GM12878 (cell line): ENCODE data around the gene ASCC1. TPM values are rescaled to one million over a fixed set of nuclear protein-coding genes. Genes with fewer than 3 reads are reported as not detected.

Experiments used
- ATAC-seq: fragments of 200-7000 bp; cut with Tn5 transposase; 3 replicates; pipeline ENCODE4 v1.9.1; 2020; ENCODE audit warnings: mild to moderate bottlenecking, moderate library complexity
- BruUV-seq: library from RNA; stranded (reverse); fragments of 400-500 nt; replicated peaks from 2 replicates; lab custom pipeline; 2021; lab: Mats Ljungman, UMichigan
- CTCF ChIA-PET: fragments of 300-600 bp; sonication (Branson Sonifier 250); formaldehyde crosslinking; extraction: SDS; loops from one replicate; lab custom pipeline; 2021; ENCODE audit warnings: inconsistent platforms; lab: Yijun Ruan, JAX
- POLR2A ChIA-PET: fragments of 350-600 bp; formaldehyde crosslinking; extraction: SDS; loops from one replicate; lab custom pipeline; 2021; ENCODE audit warnings: inconsistent platforms; lab: Charles Lee
- RAD21 ChIA-PET: fragments of 300-600 bp; sonication (Branson Sonifier 250); formaldehyde crosslinking; loops from one replicate; lab custom pipeline; 2023; ENCODE audit warnings: antibody characterized with exemption; ENCODE audit not compliant: unreplicated experiment; lab: Charles Lee
- SMC1A ChIA-PET: fragments of 300-600 bp; sonication (Branson Sonifier 250); formaldehyde crosslinking; loops from one replicate; lab custom pipeline; 2023; ENCODE audit not compliant: unreplicated experiment, uncharacterized antibody; lab: Charles Lee
- DNase-seq: peaks from one replicate; pipeline ENCODE4 v3.0.0-alpha.2; 2011; ENCODE audit warnings: low read depth, low spot score
- FAIRE-seq: peaks from 3 replicates; lab custom pipeline; 2011; peaks lifted over from hg19 to GRCh38; lab: Jason Lieb, UNC
- H2AFZ ChIP-seq: 2 replicates; pipeline ENCODE4 v1.6.0; 2011; ENCODE audit warnings: low read depth, low read length, control low read depth; ENCODE audit not compliant: control insufficient read depth
- H3K27ac ChIP-seq: 2 replicates; pipeline ENCODE4 v1.5.1; 2011; ENCODE audit warnings: control low read depth; ENCODE audit not compliant: control insufficient read depth, insufficient read depth
- H3K27me3 ChIP-seq, 2 experiments: replicated peaks in 1 of 2; 2 replicates each; pipeline versions ENCODE4 v1.6.0 to v1.6.1; 2011; ENCODE audit warnings: low read length in 1 of 2; ENCODE audit not compliant: control insufficient read depth in 2 of 2, insufficient read depth in 2 of 2
- H3K36me3 ChIP-seq, 2 experiments: 2 replicates each; pipeline ENCODE4 v1.5.1; 2011; ENCODE audit warnings: low read length in 1 of 2; ENCODE audit not compliant: control insufficient read depth in 2 of 2, insufficient read depth in 2 of 2
- H3K4me1 ChIP-seq: 2 replicates; pipeline ENCODE4 v1.6.1; 2011; ENCODE audit warnings: mild to moderate bottlenecking, low read length, moderate library complexity, mixed read lengths; ENCODE audit not compliant: control insufficient read depth, insufficient read depth
- H3K4me2 ChIP-seq: 2 replicates; pipeline ENCODE4 v1.6.0; 2011; ENCODE audit warnings: control low read depth; ENCODE audit not compliant: control insufficient read depth, insufficient read depth
- H3K4me3 ChIP-seq: fragments of 200-600 bp; sonication (generic); 2 replicates; pipeline ENCODE4 v1.5.1; 2016
- H3K79me2 ChIP-seq: 2 replicates; pipeline ENCODE4 v1.6.0; 2011; ENCODE audit warnings: low read length; ENCODE audit not compliant: control insufficient read depth, insufficient read depth
- H3K9ac ChIP-seq: 2 replicates; pipeline ENCODE4 v1.8.0; 2011; ENCODE audit warnings: low read length, control low read depth, mixed read lengths; ENCODE audit not compliant: control insufficient read depth, insufficient read depth
- H3K9me3 ChIP-seq: replicated peaks from 3 replicates; pipeline ENCODE4 v1.5.1; 2011; ENCODE audit warnings: mild to moderate bottlenecking, low read length; ENCODE audit not compliant: control insufficient read depth, insufficient read depth
- H4K20me1 ChIP-seq: 2 replicates; pipeline ENCODE4 v1.6.0; 2011; ENCODE audit not compliant: control insufficient read depth, insufficient read depth
- CREB1 ChIP-seq: IDR thresholded peaks from 2 replicates; pipeline ENCODE4 v1.6.1; 2012; ENCODE audit warnings: low read depth, mild to moderate bottlenecking, inconsistent platforms
- CREM ChIP-seq: IDR thresholded peaks from 2 replicates; pipeline ENCODE4 v1.6.1; 2014; ENCODE audit warnings: antibody characterized with exemption, low read depth
- CUX1 ChIP-seq: IDR thresholded peaks from 2 replicates; pipeline ENCODE4 v1.6.1; 2012; ENCODE audit warnings: improper control_type of control experiment, low read depth, low read length; ENCODE audit not compliant: insufficient replicate concordance
- KDM1A ChIP-seq: fragments of 200-600 bp; sonication (generic); IDR thresholded peaks from 2 replicates; pipeline ENCODE4 v1.6.1; 2016; ENCODE audit warnings: borderline replicate concordance
- POLR2AphosphoS2 ChIP-seq: IDR thresholded peaks from 2 replicates; pipeline ENCODE4 v1.6.1; 2011; ENCODE audit warnings: low read depth, mild to moderate bottlenecking, low read length, improper control_type of control experiment, moderate library complexity
- RB1 ChIP-seq: fragments of 450-650 bp; formaldehyde crosslinking; IDR thresholded peaks from 2 replicates; pipeline ENCODE4 v1.6.1; 2017; ENCODE audit warnings: mild to moderate bottlenecking, borderline replicate concordance
- SMARCA5 ChIP-seq: fragments of 450-650 bp; IDR thresholded peaks from 2 replicates; pipeline ENCODE4 v1.6.1; 2017; ENCODE audit warnings: mild to moderate bottlenecking
- TCF7 ChIP-seq: IDR thresholded peaks from 2 replicates; pipeline ENCODE4 v1.6.1; 2014; ENCODE audit warnings: antibody characterized with exemption, borderline replicate concordance
- YBX1 ChIP-seq: fragments of 450-650 bp; IDR thresholded peaks from 2 replicates; pipeline ENCODE4 v1.6.1; 2016; ENCODE audit warnings: antibody characterized with exemption
- WGBS: methylation state at CpG from one replicate; pipeline ENCODE4 v1.1.6; 2016; ENCODE audit warnings: low lambda C conversion rate; ENCODE audit not compliant: insufficient replicate concordance, insufficient coverage; ENCODE audit errors: missing lambda C conversion rate; 5-methylcytosine and 5-hydroxymethylcytosine counted together
- in situ Hi-C: fragments of 300-500 bp; cut with MboI; formaldehyde crosslinking; loops from 9 replicates; pipeline ENCODE4 v1.14.3; 2018; ENCODE audit warnings: mixed read lengths
- intact Hi-C: fragments of 100-400 bp; cut with micrococcal nuclease; formaldehyde crosslinking; loops from one replicate; pipeline ENCODE4 v1.14.2; 2022; ENCODE audit not compliant: unreplicated experiment
- polyA plus RNA-seq, 11 experiments: library from polyadenylated mRNA; depleted of rRNA in 4 of 11; unstranded in 6 of 11; stranded (reverse) in 5 of 11; fragments of >200 nt; fragmentation: Nextera tagmentation in 4 of 11; fragmentation: Illumina TruSeq in 1 of 11; extraction: Ambion mirVana in 4 of 11; extraction: Trizol in 1 of 11; gene quantifications; 1 replicate in 1 of 11; 2 replicates in 10 of 11; pipeline versions ENCODE4 v1.2.1 to v1.2.3, GENCODE V29; 2011 to 2016; ENCODE audit warnings: inconsistent platforms in 2 of 11, missing spikeins in 2 of 11, low read depth in 1 of 11
- total RNA-seq, 4 experiments: library from RNA; depleted of rRNA in 3 of 4; stranded (reverse); fragments of >200 nt in 3 of 4; fragmentation: Illumina TruSeq in 1 of 4; extraction: Trizol in 1 of 4; gene quantifications; 2 replicates each; pipeline versions ENCODE4 v1.2.1 to v1.2.3, GENCODE V29; 2013 to 2021
- TF ChIP-seq, protein P1 (sequence below): fragments of 450-650 bp; IDR thresholded peaks from 2 replicates; pipeline ENCODE4 v1.6.1; 2017; ENCODE audit warnings: antibody characterized with exemption, mild to moderate bottlenecking, moderate library complexity

ASCC1 gene
- total and polyA plus RNA-seq, 10 of the 15 experiments (the other 5 are each of a cell fraction or from before 2014, with no cell fraction given), result 23.3 to 80.6 (median 42.8) TPM

DNA sequence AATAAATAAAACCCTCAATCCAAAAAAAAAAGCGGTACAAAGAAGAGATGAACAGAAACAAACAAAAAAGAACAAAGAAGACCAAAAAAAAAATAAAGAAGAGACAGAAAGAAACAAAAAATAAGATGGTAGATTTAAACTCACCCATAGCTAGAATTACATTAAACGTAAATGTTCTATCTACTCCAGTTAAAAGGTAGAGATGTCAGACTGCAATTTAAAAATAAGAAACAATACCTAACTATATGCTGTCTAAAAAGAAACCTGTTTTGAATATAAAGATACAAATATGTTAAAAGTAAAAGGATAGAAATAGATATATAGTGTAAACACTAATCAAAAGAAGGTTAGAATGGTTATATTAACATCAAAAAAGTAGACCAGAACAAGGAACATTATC lies 31.9 kb downstream of the ASCC1 start:
- ChIA-PET RAD21 (no interaction called here), SMC1A (interaction anchor here (1.0 to 2.7 kb wide), 3 partner anchors 10 to 30 kb away, joined by 3 to 17 read pairs (median 3); no protein-coding TSS in a partner anchor), POLR2A (no interaction called here), CTCF (interaction anchor here (0.7 to 1.6 kb wide), 2 partner anchors 10 to 153 kb away, joined by 3 to 8 read pairs; no protein-coding TSS in a partner anchor)
- in situ Hi-C loops, result no loop called here
- 100% methylated on average over 2 of the region's 2 CpGs for WGBS
- no TSS peak for BruUV-seq
- no peak overlapping the region for H3K4me2 ChIP-seq
- no peaks in the 10 kb centered on the region; the same call in 1 of the 2 replicates for H3K4me1 ChIP-seq
- peaks cover 1 to 2% of the 10 kb centered on the region in 2 experiments; a peak in 2 of 4 replicates for H3K36me3 ChIP-seq
- TF ChIP-seq RB1, result no peak
- TF ChIP-seq SMARCA5, result no peak
- TF ChIP-seq CREB1, result no peak
- no peak for TF ChIP-seq TCF7
- TF ChIP-seq YBX1, result no peak
- TF ChIP-seq KDM1A, result no peak
- TF ChIP-seq, protein P1, sequence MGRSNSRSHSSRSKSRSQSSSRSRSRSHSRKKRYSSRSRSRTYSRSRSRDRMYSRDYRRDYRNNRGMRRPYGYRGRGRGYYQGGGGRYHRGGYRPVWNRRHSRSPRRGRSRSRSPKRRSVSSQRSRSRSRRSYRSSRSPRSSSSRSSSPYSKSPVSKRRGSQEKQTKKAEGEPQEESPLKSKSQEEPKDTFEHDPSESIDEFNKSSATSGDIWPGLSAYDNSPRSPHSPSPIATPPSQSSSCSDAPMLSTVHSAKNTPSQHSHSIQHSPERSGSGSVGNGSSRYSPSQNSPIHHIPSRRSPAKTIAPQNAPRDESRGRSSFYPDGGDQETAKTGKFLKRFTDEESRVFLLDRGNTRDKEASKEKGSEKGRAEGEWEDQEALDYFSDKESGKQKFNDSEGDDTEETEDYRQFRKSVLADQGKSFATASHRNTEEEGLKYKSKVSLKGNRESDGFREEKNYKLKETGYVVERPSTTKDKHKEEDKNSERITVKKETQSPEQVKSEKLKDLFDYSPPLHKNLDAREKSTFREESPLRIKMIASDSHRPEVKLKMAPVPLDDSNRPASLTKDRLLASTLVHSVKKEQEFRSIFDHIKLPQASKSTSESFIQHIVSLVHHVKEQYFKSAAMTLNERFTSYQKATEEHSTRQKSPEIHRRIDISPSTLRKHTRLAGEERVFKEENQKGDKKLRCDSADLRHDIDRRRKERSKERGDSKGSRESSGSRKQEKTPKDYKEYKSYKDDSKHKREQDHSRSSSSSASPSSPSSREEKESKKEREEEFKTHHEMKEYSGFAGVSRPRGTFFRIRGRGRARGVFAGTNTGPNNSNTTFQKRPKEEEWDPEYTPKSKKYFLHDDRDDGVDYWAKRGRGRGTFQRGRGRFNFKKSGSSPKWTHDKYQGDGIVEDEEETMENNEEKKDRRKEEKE, result no peak
- TF ChIP-seq POLR2AphosphoS2, result no peak
- no peak for TF ChIP-seq CREM
- no peak for TF ChIP-seq CUX1
- H2AFZ ChIP-seq, result no peak overlapping the region
- H3K27ac ChIP-seq, result no peak overlapping the region
- DNase-seq (no peak), ATAC-seq (no peak), FAIRE-seq (no peak)
- no peak overlapping the region for H3K4me3 ChIP-seq
- no peaks in the 10 kb centered on the region for H3K27me3 ChIP-seq
- intact Hi-C loops, result no loop called here
- H3K79me2 ChIP-seq, result no peaks in the 10 kb centered on the region
- H3K9ac ChIP-seq, result no peak overlapping the region
- peaks cover 5% of the 10 kb centered on the region; the same call in 2 of the 3 replicates for H3K9me3 ChIP-seq
- H4K20me1 ChIP-seq, result no peaks in the 10 kb centered on the region
